ENCODE measurements around the gene GTF3C4.

- TF ChIP-seq BHLHE40 (IDR thresholded peaks at IDR 0.05; ENCODE audit: borderline replicate concordance in 1 of 2, low read depth in 2 of 2, low read length in 1 of 2) (no peak), CTCF (IDR thresholded peaks at IDR 0.05 in 2 of 3, conservative IDR thresholded peaks at IDR 0.05 in 1 of 3; ENCODE audit: control insufficient read depth in 2 of 3, extremely low read depth in 1 of 3, insufficient read depth in 1 of 3, low read depth in 3 of 3, low read length in 3 of 3) (no peak), RAD51 (IDR thresholded peaks at IDR 0.05) (no peak), GABPA (IDR thresholded peaks at IDR 0.05; ENCODE audit: low read depth) (no peak), SP1 (IDR thresholded peaks at IDR 0.05; ENCODE audit: low read depth, low read length) (no peak)
Observed at GRCh38 chr9:132647806-132648205, 22.5 kb upstream of the GTF3C4 start.
